Nephron progenitor cell (in vitro differentiated cells): Measurements from ENCODE around the gene FAM114A1.

Experiments used
- DNase-seq: peaks from one replicate; pipeline ENCODE4 v3.0.0; 2021
- H3K27ac Mint-ChIP-seq: 2 replicates; pipeline ENCODE4 v1.8.0; 2021; ENCODE audit warnings: mild to moderate bottlenecking, moderate library complexity, mixed read lengths
- H3K27me3 Mint-ChIP-seq: 2 replicates; pipeline ENCODE4 v1.8.0; 2021; ENCODE audit warnings: mild to moderate bottlenecking, low read depth, mixed read lengths; ENCODE audit not compliant: poor library complexity
- H3K36me3 Mint-ChIP-seq: 2 replicates; pipeline ENCODE4 v1.8.0; 2021; ENCODE audit warnings: low read depth, mixed read lengths
- H3K4me1 Mint-ChIP-seq: 2 replicates; pipeline ENCODE4 v1.8.0; 2021; ENCODE audit warnings: mixed read lengths
- H3K4me3 Mint-ChIP-seq: 2 replicates; pipeline ENCODE4 v1.8.0; 2021; ENCODE audit warnings: mild to moderate bottlenecking, moderate library complexity, mixed read lengths
- H3K9me3 Mint-ChIP-seq: 2 replicates; pipeline ENCODE4 v1.8.0; 2021; ENCODE audit warnings: mild to moderate bottlenecking, moderate library complexity, mixed read lengths
- TF ChIP-seq, protein P1 (sequence below): fragments of 200-600 bp; sonication (generic); IDR thresholded peaks from 2 replicates; pipeline ENCODE4 v1.5.0; 2021; ENCODE audit warnings: antibody characterized with exemption

FAM114A1 gene

GRCh38 chr4:38822748-38823303 is 44.8 kb upstream of the FAM114A1 start:
- H3K27me3 Mint-ChIP-seq = peaks cover 14% of the 10 kb centered on the region
- no peak overlapping the region for H3K4me3 Mint-ChIP-seq
- peaks cover 16% of the 10 kb centered on the region for H3K9me3 Mint-ChIP-seq
- H3K27ac Mint-ChIP-seq = no peak overlapping the region
- TF ChIP-seq, protein P1, sequence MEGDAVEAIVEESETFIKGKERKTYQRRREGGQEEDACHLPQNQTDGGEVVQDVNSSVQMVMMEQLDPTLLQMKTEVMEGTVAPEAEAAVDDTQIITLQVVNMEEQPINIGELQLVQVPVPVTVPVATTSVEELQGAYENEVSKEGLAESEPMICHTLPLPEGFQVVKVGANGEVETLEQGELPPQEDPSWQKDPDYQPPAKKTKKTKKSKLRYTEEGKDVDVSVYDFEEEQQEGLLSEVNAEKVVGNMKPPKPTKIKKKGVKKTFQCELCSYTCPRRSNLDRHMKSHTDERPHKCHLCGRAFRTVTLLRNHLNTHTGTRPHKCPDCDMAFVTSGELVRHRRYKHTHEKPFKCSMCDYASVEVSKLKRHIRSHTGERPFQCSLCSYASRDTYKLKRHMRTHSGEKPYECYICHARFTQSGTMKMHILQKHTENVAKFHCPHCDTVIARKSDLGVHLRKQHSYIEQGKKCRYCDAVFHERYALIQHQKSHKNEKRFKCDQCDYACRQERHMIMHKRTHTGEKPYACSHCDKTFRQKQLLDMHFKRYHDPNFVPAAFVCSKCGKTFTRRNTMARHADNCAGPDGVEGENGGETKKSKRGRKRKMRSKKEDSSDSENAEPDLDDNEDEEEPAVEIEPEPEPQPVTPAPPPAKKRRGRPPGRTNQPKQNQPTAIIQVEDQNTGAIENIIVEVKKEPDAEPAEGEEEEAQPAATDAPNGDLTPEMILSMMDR = no peak
- DNase-seq = no peak
- no peaks in the 10 kb centered on the region for H3K4me1 Mint-ChIP-seq
- H3K36me3 Mint-ChIP-seq = no peaks in the 10 kb centered on the region

DNA sequence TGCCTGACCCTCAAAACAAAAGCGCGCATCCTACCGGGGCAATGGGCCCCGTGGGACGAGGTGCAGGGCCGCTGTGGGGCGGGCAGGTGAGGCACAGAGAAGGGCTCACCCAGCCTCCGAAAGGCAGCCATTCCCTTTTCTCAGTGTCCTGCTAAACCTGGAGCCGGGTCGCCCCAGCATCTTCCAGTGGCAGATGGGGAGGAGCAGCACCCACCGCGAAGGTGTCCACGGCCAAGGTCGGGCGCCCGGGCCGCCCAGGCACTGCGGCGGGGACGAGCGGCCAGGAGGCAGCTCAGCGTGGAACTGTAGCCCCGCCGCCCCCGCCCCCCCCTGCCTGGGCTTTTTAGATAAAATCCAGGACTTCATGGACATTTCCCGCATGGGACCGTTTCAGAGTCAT is 43.8 kb upstream of the FAM114A1 start:
- peaks cover 11% of the 10 kb centered on the region for H3K27me3 Mint-ChIP-seq
- TF ChIP-seq, protein P1 = no peak

DNA sequence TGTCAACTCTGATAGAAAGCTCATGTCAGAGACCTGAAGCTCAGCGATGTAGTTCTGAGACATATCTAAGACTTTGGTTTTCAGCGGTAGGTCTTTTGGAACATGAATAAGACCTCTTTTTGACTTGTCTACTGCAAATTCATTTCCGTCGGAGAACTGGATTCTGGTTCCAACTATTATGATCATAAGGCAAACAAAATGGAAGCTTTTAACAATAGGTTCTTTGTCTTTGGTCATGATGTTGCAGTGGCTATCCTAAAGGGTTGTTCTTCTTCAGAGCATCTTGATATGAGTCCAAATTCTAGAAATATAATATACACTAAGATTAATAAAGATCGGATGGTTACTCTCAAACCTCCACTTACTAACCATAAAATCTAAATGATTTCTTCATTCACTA is 38.4 kb upstream of the FAM114A1 start:
- H3K4me1 Mint-ChIP-seq = no peaks in the 10 kb centered on the region
- H3K4me3 Mint-ChIP-seq = no peak overlapping the region
- TF ChIP-seq, protein P1 = no peak
- DNase-seq = no peak
- H3K27me3 Mint-ChIP-seq = peaks cover 8% of the 10 kb centered on the region
- H3K36me3 Mint-ChIP-seq = no peaks in the 10 kb centered on the region
- peaks cover 18% of the 10 kb centered on the region for H3K9me3 Mint-ChIP-seq
- no peak overlapping the region for H3K27ac Mint-ChIP-seq

More for the DNA sequence above, 43.8 kb upstream of the FAM114A1 start:
- Mint-ChIP-seq H3K9me3 (peaks cover 16% of the 10 kb centered on the region), H3K36me3 (no peaks in the 10 kb centered on the region), H3K4me1 (no peaks in the 10 kb centered on the region), H3K4me3 (no peak overlapping the region), H3K27ac (no peak overlapping the region)
- no peak for DNase-seq

DNA sequence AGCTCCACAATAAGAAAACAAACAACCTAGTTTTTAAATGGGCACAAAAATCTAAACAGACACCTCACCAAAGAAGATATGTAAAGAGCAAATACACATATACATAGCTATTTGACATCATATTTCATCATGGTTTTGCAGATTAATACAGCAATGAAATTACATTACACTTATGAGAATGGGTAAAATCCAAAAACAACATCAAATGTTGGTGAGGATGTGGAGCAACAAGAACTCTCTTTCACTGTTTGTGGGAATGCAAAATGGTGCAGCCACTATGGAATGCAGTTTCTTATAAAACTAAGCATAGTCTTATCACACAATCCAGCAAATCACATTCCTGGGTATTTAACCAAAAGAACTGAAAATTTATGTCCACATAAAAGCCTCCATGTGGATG is 36.0 kb upstream of the FAM114A1 start:
- H3K4me3 Mint-ChIP-seq = no peak overlapping the region
- no peaks in the 10 kb centered on the region for H3K4me1 Mint-ChIP-seq
- no peaks in the 10 kb centered on the region for H3K36me3 Mint-ChIP-seq
- TF ChIP-seq, protein P1 = no peak
- H3K27me3 Mint-ChIP-seq = peaks cover 8% of the 10 kb centered on the region
- DNase-seq = no peak
- H3K27ac Mint-ChIP-seq = no peak overlapping the region
- H3K9me3 Mint-ChIP-seq = peaks cover 36% of the 10 kb centered on the region

- H3K27ac Mint-ChIP-seq = no peak overlapping the region
- H3K9me3 Mint-ChIP-seq = peaks cover 41% of the 10 kb centered on the region
- no peaks in the 10 kb centered on the region for H3K36me3 Mint-ChIP-seq
- H3K4me1 Mint-ChIP-seq = no peaks in the 10 kb centered on the region
- no peak for DNase-seq
- H3K27me3 Mint-ChIP-seq = peaks cover 8% of the 10 kb centered on the region
- TF ChIP-seq, protein P1 = no peak
- no peak overlapping the region for H3K4me3 Mint-ChIP-seq
Measured at GRCh38 chr4:38832206-38832605, 35.4 kb upstream of the FAM114A1 start.
